VCaP (cell line): ENCODE data around the gene DNM2.

ENCODE experiments used
- H3K27ac ChIP-seq: fragments of 450-650 bp; 2 replicates; pipeline ENCODE4 v1.5.1; 2017
- CTCF ChIP-seq: fragments of 450-650 bp; conservative IDR thresholded peaks from 2 replicates; pipeline ENCODE4 v1.5.1; 2017; ENCODE audit warnings: mild to moderate bottlenecking, moderate library complexity

DNM2 gene

GRCh38 chr19:10729411-10729810 is 11.5 kb downstream of the DNM2 start:
- no peak for TF ChIP-seq CTCF
- H3K27ac ChIP-seq: no peak overlapping the region

GRCh38 chr19:10730932-10731331 is 13.1 kb downstream of the DNM2 start:
- TF ChIP-seq CTCF: no peak

GRCh38 chr19:10735741-10736140 is 17.9 kb downstream of the DNM2 start:
- H3K27ac ChIP-seq: no peak overlapping the region
- no peak for TF ChIP-seq CTCF

More at GRCh38 chr19:10730932-10731331, 13.1 kb downstream of the DNM2 start:
- no peak overlapping the region for H3K27ac ChIP-seq

GRCh38 chr19:10736189-10736588 is 18.3 kb downstream of the DNM2 start:
- TF ChIP-seq CTCF: no peak
- H3K27ac ChIP-seq: no peak overlapping the region

GRCh38 chr19:10736916-10737551 is 19.2 kb downstream of the DNM2 start:
- no peak for TF ChIP-seq CTCF
- H3K27ac ChIP-seq: no peak overlapping the region

GRCh38 chr19:10737722-10738121 is 19.8 kb downstream of the DNM2 start:
- no peak for TF ChIP-seq CTCF
- no peak overlapping the region for H3K27ac ChIP-seq

GRCh38 chr19:10740798-10741197 is 22.9 kb downstream of the DNM2 start:
- H3K27ac ChIP-seq: no peak overlapping the region
- TF ChIP-seq CTCF: no peak
